Activated T-cell treated with anti-CD3 and anti-CD28 coated beads, Interleukin-2, amount 50 U/mL, for 48 hours (primary cell): ENCODE measurements around the gene GFRA1.

Source experiments
- DNase-seq, 2 experiments: peaks; one replicate each; pipeline ENCODE4 v3.0.0-alpha.2; 2020

Gene GFRA1

DNA sequence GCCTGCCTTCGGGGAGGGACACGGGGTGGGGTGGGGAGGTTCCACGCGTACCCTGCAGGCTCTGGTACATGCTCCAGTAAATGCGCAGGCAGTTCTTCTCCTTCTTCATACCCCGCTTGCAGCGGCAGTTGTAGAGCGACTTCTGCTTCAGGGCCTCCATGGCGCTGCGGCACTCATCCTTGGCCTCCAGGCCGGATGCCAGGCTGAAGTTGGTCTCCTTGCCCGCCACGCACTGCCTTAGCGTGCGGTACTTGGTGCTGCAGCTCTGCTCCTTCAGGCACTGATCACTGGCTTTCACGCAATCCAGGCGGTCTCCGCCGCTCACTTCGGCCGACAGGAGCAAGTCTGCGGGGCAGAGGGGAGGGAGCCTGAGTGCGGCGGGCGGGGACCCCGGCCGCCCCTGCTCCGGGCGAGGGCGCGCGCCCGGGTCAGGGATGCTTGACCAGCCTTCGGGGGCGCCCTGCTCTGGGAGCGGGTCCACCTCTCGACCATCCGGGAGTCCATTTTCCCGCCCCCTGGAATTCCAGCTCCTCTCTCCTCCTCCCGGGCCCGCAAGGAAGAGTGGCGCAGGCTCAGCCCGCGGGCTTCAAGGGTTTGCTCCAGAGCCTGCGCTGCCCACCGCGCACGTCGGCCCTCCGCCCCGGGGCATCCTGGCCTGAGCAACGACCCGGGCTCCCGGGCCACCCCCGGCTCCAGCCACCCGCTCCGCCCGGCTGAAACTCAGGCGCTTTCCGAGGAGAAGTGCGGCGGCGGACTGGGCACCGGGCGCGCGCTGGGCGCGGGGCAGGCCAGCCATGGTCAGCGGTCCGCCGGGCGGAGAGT lies 2.0 kb downstream of the GFRA1 start:
- no peak for DNase-seq

DNA sequence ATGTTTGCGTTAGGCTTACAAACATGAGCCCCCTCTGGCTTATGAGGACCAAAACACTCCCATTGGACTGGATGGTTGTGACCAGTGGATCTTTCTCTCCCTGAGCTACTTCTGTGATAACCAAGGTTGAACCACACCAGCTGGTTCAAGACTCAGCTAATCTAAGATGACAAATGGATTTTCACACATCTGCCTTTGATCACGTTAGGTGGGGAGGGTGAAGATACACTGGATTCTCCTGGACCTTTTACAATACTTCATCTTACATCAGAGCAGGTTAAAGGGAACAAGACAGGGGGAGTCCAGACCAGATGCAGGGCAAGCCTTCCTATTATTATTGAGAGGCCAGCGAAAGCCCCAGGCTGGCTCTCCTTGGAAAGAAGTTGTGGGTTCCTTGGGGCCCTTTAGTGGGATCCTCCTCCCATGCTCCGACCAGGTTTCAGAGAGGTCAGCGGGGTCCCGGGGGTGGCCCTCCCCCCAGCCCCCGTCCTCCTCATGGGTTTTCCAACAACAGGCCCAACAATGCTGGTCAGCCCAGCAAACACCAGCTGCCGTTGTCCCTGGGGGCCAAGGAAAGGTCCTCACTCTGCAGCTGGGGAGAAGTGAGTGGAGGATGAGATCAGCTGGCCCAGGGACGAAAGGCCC lies 2.8 kb downstream of the GFRA1 start:
- DNase-seq, result no peak

DNA sequence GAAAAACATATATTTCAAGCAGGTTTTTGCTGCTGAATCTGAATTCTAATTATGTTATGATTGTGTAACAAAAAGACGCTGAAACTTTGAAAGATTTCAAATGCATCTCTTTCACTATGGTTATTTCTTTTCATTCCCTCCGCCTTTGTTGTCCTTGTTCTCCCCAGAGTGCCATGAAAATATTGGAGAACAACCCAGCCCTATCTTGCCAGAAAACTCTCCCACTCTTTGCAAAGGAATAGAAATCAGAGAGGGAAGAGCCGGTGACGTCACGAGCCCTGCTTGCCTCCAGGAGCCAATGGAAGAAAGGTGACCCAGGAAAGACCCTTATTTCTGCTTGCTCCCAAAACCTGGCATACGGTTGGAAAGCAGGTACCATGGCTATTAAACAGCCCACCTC lies 3.4 kb downstream of the GFRA1 start:
- DNase-seq, result no peak

DNA sequence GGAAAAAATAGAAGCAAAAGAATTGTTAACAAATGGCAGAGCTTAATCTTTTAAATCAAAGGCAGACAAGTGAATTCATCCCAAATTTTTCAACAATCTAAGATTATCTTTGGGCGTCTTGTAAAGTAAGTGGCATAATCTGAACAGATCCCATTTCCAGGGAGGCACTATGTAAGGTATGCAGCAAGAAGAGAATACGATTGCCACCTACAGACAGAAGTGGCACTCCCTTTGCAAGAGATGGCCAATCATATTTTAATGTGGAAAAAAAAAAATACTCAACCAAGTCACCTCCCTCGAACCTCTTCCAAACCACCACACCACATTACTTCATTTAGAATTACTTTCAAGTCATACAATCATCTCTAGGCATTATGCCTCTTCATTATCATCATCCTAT lies 4.0 kb downstream of the GFRA1 start:
- no peak for DNase-seq

DNA sequence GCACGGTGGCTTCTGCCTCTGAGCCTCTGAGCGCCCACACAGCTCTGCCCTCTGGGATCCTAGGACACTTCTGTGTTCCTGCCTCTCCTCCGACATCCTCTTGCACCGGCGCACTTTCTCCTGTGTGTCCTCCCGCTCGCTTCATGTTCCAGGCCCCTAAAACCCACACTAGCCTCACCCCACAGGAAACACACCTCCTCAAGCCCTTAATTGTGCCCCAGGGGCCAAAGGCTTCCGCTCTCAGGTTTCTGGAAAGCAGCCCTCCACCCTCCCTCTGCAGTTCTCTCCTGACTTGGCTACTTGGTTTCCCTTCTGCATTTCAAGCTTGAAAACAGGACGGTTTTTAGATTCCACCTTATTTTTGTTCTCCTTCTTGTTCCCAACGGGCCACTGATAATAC lies 7.3 kb downstream of the GFRA1 start:
- no peak for DNase-seq

DNA sequence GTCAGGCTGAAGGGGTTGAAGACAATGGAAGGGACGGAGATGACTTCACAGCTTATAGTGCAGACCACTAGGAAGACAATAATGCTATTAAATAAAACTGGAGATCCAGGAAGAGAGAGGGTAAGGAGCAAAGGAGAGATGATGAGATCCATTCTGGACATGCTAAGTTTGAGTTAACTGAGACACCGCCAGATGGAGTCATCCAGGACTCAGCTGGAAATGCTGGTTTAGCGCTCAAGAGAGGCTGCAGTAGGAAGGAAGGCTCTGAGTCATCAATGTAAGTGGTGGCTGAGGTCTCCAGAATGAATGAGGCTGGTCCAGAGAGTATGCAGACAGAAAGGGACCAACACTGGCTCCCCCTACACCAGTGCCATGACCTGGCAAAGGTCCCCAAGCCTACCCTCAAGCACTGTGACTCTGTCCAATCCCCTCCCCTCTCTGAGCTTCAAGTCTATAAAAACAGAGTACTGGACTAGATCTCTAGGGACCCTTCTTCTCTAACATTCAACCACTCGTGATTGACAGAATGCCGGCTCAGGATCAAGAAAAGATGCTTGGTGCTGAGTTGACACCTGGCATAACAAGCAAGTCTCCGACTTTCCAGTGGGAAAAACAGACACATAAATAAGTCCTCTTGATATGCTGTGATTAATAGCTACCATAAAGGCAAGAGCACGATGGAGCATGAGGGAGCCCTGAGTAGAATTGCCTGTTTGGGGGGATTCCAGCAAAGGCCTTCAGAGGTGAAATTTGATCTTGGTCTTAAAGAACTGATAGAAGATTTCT lies 8.9 kb downstream of the GFRA1 start:
- DNase-seq, result no peak

DNA sequence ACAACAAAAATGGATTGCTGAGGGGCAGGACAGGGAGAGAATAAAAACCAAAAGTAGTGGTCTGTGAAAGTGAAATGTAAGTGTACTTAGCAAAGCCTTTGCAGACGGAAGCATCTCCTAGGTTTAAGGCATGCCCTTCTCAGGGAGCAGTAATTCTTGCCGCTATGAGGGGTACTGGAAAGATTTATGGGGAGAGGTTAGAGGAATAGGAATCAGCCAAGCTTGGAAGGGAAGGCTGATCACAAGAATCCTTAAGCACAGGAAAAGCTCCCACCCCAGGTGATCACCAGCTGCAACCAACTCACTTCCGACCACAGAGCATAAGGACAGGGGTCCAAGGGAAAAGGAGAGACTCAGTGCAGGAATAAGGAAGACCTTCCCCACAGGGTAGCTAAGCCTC lies 10.3 kb downstream of the GFRA1 start:
- no peak for DNase-seq

DNA sequence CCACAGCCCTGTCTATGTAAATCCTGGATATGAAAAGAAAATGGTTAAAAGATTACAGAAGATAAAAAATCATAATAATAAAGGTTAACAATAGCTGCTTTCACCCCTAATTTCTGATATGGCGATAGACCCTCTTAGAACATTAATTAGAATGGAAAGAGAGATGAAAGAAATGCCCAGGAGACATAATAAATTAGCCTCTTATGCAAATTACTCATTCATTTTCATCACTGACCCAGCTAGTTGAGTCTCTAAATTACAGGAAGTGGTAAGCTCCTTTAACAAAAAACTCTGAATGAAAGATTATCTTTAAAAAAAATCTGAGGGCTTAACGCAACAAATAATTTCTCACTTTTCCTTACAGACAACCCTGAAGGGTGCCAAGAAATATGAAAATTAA lies 12.4 kb downstream of the GFRA1 start:
- no peak for DNase-seq

DNA sequence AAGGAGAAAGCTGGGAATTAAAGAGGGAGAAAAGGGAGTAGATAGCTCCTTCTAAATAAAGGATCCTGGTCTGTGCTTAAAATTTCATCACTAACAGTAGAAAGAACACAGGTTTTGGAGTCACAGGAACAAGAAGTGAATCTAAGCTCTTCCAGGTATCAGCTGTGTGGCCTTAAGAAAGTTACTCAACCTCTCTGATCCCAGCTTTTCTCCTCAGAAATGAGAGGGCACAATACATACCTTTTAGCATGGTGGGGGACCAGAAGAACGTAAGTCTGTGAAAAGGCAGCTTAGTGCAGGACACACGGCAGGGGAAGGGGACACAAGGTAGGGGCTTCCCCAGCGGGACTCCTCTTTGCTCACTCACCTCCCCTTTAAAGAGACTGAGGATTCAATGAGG lies 13.4 kb downstream of the GFRA1 start:
- no peak for DNase-seq

DNA sequence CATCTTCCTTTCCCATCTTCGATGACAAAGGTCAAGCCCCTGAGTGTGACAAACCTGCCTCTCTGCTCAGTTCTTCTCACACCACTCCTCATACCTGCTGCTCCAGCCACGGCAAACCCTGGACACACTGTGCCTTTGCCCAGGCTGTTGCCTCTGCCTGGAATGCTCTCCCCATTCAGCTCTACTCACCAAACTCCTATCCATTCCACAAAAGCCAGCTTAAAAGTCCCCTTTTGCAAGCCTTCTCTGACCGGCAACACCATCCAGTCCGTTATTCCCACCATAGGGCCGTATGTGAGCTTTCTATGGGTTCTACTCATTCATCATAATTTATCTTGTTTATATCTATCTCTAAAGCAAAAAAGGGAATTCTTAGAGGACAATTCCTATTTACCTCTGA lies 15.2 kb downstream of the GFRA1 start:
- DNase-seq, result no peak

DNA sequence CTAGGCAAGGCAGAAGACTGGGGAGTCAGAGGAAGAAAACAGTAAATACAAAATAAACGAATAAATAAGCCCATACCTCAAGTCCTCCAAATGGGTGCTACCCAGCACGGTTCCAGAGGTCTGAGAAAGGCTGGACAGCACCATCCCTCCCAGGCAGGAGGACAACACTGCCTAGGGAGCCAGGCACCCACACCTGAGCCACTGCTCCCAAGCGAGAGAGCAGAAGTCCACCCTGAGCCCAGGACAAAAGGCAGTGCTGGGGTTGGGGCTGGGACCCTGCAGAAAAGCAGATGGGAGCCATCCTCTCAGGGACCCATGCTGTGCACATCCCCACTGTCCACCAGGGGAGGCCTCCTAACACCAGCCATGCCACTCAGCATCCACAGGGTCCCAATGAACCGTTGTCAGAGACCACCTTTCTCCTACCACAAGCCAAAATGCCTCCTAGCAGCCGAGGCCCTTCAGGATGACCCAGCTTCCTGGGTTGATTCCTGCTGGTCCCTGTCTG lies 16.2 kb downstream of the GFRA1 start:
- DNase-seq, result no peak

DNA sequence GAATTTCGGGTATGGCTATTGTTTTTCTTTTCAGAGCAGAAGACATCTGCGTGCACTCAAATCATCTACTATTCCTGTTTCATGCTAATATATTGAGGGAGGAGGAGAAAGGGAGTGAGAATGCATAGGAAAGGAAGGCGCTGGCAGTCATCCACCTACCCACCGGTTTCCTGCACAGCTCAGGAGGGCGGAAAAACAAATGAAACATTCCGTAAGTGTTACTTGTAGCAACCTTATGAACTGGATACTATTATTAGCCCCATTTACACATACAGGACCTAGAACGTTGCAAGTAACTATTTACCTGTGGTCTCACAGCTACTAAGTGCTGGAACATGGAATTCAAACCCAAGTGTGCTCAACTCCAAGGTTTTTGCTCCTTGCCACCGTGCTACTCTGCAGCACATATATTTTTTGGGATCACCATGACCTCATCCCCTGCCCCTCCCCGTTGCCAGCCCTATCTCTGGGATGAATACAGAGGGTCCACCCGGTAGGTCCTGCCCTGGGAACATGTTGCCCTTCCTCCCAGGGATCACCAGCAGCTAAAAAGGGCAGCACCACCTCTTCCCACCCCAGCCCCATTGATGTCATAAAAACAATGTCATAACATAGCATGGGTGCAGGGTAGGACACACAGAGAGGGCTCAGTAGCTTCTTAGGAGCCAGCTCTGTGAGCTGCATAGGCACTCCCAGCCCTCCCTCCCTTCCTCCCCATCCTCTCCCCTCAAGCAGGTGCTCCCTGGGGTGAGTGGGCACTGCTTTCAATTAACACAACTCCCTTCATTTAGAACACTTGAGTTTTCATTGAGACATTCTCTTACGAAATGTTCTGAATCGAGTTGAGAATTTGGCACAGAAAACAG lies 16.9 kb downstream of the GFRA1 start:
- DNase-seq, result no peak

DNA sequence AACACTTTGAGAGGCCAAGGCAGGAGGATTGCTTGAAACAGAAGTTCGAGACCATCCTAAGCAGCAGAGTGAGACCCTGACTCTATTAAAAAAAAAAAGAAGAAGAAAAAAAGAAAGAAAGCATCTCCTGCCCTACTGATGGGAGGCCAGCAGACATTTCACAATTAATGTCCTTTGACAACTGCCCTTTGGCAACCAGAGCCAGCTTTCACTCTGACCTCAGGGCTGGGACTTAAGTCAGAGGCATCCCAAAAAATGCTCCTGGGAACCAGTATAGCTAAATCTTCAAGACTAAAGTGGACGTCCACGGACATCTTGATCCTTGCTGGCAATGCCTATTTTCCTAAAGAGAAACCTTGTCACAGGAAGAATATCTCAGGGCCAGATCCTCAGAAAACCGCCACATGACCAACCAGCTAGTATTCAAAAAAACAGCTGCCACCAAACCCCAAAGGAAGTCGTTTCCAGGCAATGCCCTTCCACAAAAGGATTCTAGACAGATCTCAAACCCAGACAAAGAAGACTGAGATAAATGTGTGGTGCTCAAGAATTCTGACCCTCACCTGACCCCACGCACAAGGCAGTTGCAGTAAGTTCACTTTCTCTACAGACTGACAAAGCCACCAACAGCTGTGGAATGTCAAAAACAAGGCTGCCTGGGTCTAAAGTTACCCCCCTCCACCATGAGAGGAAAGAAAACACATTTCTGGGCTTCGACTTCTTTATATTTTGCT lies 18.4 kb downstream of the GFRA1 start:
- DNase-seq, result no peak

DNA sequence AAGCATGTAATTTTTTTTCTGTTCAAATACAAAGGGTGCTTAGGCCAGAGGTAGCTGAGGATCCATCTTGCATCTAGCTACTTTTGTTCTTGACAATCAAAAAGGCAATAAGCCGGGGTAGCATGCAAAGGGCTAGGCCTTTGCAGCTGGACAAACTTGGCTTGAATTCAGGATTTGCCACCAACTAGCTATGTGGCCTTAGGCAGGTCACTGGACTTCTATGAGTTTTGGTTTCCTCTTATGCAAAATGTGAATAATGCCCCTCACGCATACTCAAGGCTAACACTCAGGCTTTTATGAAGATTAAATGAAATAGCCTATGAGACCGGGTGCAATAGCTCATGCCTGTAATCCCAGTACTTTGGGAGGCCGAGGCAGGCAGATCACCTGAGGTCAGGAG lies 19.3 kb downstream of the GFRA1 start:
- no peak for DNase-seq

DNA sequence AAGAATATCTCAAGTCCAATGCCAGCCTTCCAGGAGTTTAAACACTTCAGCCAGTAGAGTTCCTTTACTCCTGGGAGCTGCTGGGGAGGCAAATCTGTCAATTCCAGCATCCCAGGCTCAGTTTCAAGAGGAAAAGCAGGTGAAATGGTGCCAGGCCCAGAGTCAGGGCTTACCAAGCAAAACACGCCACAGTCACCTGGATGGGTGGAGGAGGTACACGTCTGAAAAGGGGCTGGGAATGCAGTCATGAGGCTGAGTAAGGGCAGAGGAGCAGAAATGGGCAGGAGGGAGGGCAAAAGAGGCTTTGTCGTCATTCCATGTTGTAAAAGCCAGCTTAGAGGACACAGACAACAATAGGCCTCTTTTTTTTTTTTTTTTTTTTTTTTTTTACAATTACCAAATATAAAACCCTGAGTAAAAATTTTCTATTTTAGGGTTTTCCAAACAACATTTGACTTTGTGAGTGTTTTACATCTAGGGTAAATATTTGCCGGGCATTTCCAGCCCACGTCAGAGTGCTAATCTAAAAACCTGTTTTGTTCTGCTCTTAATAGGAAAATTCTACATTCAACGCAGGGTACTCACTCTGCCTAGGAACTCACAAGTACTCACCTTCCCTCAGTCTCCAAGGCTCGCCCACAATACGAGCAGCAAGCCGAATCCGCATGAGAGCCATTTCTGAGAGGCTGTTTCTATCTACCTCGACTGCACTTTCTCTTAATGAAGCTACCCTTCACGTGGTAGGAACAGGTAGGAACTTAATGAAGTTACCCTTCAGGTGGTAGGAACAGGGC lies 21.2 kb downstream of the GFRA1 start:
- DNase-seq, result no peak

DNA sequence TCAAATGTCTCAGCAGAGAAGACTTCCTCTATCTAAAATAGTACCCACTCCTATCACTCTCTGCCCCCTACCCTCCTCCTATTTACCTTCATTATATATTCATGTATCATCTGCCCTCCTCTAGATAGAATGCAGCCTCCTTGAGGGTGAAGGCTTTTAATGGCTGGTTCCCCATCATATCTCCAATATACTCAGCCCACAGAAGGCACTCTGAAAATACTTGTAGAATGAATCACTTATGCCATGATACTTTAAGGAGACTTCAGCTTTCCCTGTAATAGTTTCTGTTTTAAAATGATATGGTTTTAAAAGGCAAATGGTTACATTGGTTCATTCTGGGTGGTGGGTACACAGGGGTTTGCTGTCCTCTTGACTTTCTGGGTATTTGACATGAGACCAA lies 25.3 kb downstream of the GFRA1 start:
- DNase-seq, result no peak

DNA sequence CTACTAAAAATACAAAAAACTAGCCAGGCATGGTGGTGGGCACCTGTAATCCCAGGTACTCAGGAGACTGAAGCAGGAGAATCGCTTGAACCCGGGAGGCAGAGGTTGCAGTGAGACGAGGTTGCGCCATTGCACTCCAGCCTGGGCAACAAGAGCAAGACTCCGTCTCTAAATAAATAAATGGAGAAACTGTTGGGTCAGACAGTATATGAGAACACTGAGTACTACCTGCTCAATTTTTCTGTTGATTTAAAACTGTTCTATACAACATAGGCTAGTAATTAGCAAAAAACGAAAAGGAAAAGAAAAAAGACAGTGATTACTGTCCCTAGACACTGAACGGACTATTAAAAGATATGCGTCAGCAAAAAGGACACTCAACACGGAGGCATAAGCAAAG lies 26.7 kb downstream of the GFRA1 start:
- DNase-seq, result no peak

DNA sequence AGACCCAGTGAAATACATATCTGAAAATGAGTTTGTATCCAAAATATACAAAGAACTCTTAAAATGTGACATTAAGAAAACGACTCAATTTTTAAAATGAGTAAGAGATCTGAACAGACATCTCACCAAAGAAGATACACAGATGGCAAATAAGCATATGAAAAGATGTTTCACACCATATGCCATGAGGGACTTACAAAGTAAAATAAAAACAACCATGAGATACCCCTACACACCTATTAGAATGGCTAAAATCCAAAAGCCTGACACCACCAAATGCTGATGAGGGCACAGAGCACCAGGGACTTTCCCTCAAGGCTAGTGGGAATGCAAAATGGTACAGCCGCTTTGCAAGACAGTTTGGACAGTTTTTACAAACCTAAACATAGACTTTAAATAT lies 27.9 kb downstream of the GFRA1 start:
- DNase-seq, result no peak

DNA sequence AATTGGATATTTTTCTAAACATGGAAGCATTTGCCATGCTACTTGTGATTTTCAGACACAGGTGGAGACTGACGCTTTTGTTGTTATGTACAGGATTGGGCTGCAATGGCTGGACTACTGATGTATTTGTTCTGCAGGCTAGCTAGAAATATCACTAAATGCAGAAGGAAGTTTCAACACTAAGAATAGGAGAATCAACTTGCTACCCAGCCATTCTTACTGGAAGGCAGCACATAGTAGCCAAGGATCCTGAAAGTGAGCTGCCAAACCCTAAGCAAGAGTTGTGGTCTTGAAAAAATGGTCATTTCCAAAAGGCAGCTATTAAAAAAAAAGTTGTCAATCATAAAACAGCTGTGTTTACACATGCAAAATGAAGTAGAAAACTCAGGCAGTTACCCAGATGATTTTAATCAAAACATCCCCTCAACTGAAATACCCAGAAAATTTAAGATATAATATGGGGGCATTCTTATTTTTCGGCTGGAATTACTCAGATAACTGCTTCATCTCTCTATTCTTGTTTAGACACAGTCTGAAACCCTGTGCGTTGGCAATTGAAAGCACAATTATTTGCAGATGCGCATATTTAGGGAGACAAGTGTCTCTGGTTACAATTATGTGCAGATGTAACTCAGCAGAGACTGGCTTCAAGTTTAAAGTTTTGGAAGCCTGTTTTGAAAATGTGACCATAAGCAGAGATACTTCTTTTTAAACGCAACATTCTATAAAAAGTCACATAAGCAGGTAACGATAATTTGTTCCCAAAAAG lies 31.2 kb downstream of the GFRA1 start:
- DNase-seq, result no peak

DNA sequence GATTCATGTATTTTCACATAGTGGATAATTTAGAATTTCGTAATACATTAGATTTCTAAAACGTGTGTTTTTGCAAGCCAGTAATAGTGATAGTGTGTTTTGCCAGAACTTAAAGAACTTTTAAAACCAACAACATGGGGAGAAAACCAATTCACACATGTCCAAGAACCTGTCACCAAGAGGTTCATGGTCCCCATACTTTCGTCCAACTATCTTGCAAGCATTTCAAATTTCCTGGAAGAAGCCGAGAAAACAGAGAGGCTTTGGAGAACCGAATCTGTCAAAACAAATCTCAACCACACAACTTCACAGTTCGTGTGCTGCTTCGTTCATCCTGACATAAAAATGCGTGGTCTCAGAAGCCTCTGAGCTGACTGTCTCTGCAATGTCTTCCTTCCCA lies 31.9 kb downstream of the GFRA1 start:
- no peak for DNase-seq
